Suprapubic skin (tissue), 3 donors: ENCODE data around the gene HMG20B.
"Not testable (repeated sequence)": the region's sequence is repeated elsewhere in the genome, so short reads cannot be mapped to it uniquely, and the experiment has no call there.

Experiments used
- EP300 ChIP-seq: sonication (generic); formaldehyde crosslinking; IDR thresholded peaks from one replicate; pipeline ENCODE4 v1.6.1; 2017; ENCODE audit warnings: antibody characterized with exemption
- POLR2A ChIP-seq, 2 donors: fragments of 450-650 bp; IDR thresholded peaks; one replicate each; pipeline ENCODE4 v1.6.1; 2017; ENCODE audit warnings: antibody characterized with exemption in 2 of 2, mild to moderate bottlenecking in 2 of 2, moderate library complexity in 2 of 2
- TF ChIP-seq, protein P1 (sequence below), 2 donors: fragments of 200-600 bp in 1 of 2; fragments of 450-650 bp in 1 of 2; sonication (generic) in 1 of 2; IDR thresholded peaks; one replicate each; pipeline ENCODE4 v1.5.1; 2016 to 2019; ENCODE audit warnings: antibody characterized with exemption in 2 of 2, mild to moderate bottlenecking in 1 of 2, moderate library complexity in 1 of 2

GRCh38 chr19:3584036-3584802 is 11.5 kb downstream of the HMG20B start:
- TF ChIP-seq EP300; POLR2A (IDR thresholded peaks at IDR 0.05): not testable (repeated sequence)
- TF ChIP-seq, protein P1, sequence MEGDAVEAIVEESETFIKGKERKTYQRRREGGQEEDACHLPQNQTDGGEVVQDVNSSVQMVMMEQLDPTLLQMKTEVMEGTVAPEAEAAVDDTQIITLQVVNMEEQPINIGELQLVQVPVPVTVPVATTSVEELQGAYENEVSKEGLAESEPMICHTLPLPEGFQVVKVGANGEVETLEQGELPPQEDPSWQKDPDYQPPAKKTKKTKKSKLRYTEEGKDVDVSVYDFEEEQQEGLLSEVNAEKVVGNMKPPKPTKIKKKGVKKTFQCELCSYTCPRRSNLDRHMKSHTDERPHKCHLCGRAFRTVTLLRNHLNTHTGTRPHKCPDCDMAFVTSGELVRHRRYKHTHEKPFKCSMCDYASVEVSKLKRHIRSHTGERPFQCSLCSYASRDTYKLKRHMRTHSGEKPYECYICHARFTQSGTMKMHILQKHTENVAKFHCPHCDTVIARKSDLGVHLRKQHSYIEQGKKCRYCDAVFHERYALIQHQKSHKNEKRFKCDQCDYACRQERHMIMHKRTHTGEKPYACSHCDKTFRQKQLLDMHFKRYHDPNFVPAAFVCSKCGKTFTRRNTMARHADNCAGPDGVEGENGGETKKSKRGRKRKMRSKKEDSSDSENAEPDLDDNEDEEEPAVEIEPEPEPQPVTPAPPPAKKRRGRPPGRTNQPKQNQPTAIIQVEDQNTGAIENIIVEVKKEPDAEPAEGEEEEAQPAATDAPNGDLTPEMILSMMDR (IDR thresholded peaks at IDR 0.05): not testable (repeated sequence)
